ENCODE measurements around the gene GOLGA3.

GRCh38 chr12:132730353-132730752 is 98.3 kb downstream of the GOLGA3 start:
- TF ChIP-seq POLR2A (IDR thresholded peaks at IDR 0.05): no peak
- TF ChIP-seq, protein P1, sequence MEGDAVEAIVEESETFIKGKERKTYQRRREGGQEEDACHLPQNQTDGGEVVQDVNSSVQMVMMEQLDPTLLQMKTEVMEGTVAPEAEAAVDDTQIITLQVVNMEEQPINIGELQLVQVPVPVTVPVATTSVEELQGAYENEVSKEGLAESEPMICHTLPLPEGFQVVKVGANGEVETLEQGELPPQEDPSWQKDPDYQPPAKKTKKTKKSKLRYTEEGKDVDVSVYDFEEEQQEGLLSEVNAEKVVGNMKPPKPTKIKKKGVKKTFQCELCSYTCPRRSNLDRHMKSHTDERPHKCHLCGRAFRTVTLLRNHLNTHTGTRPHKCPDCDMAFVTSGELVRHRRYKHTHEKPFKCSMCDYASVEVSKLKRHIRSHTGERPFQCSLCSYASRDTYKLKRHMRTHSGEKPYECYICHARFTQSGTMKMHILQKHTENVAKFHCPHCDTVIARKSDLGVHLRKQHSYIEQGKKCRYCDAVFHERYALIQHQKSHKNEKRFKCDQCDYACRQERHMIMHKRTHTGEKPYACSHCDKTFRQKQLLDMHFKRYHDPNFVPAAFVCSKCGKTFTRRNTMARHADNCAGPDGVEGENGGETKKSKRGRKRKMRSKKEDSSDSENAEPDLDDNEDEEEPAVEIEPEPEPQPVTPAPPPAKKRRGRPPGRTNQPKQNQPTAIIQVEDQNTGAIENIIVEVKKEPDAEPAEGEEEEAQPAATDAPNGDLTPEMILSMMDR (IDR thresholded peaks at IDR 0.05): no peak
